IPS DF 4.7 (cell line): ENCODE results near the gene TBP.
"Not testable (repeated sequence)": the region's sequence is repeated elsewhere in the genome, so short reads cannot be mapped to it uniquely, and the experiment has no call there.

Experiments
- DNase-seq: peaks from one replicate; pipeline ENCODE4 v3.0.0-alpha.2; 2013; ENCODE audit warnings: low spot score; ENCODE audit errors: extremely low read depth

The TBP gene

DNA sequence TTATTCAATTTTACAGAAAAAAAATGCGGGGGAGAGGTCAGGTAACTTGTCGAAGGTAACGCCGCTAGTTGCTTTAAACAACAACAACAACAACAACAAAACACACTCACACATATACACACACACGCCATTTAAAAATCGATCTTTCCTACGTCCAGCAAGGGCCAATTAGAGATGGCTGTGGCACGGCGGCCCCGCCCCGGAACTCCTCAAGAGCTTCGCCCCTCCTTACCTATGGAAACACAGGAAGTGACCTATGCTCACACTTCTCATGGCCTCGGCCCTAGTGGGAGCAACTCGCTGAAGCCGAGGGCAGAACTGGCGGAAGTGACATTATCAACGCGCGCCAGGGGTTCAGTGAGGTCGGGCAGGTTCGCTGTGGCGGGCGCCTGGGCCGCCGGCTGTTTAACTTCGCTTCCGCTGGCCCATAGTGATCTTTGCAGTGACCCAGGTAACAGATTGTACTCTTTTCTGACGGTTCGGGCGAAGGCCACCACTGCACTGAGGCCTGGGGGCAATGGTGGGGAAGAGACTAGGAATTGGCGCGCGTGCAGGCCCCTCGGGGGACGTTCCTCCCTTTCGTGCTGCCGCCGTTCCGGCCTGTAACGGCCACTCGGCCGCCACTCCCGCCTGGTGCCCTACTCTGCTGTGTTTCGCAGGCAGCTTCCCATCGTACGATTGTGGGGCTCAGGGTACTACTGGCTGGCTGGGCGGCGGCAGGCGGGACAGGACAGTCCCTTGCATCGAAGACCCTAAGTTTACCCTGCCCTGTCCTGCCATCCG is at the start of gene TBP:
TBP (plus strand) TSS at position 357 of the 783 bp plus-strand sequence. CDS start 2,661 bp downstream, outside the sequence.
- DNase-seq, result peak; percentile 92

- no peak for DNase-seq
Observed at GRCh38 chr6:170504479-170504878, 49.7 kb upstream of the TBP start.

DNA sequence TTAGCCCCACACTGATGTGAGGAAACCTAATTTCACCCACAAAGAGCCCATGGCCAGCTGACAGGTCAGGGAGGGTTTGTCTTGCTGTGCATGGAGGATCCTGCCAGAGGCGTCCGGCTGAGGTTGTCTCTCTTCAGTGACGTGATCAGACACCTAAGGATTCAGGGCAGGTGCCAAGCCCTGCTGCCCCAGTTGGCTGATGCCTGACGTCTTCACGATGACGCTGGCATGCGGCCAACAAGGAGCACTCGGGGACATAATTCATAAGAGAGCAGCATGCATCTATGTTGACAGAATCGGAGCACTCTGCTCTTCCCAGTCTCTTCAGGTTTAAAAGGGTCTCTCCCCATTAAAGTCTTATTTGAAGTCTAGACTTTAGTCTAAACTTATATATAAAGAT is 48.9 kb upstream of the TBP start:
- DNase-seq, result no peak

GRCh38 chr6:170506446-170506845 is 47.7 kb upstream of the TBP start:
- no peak for DNase-seq

- not testable (repeated sequence) for DNase-seq
Observed at GRCh38 chr6:170507728-170508127, 46.4 kb upstream of the TBP start.

- DNase-seq, result not testable (repeated sequence)
Observed at GRCh38 chr6:170508275-170508674, 45.9 kb upstream of the TBP start.

GRCh38 chr6:170508892-170509722 is 45.1 kb upstream of the TBP start:
- not testable (repeated sequence) for DNase-seq

DNA sequence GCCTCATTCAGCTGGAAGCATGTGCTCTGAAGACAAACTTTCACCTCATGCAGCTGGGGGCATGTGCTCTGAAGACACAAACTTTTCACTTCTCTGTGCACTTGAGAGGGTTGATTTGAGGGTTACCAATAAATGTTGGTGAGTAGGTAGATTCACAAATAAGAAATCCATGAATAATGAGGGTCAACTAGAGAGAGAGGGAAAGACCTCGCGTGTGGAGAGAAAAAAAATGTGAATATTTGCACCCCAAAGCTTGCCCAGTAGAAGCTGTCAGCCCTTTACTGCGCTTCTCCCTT is 44.5 kb upstream of the TBP start:
- DNase-seq, result no peak

DNA sequence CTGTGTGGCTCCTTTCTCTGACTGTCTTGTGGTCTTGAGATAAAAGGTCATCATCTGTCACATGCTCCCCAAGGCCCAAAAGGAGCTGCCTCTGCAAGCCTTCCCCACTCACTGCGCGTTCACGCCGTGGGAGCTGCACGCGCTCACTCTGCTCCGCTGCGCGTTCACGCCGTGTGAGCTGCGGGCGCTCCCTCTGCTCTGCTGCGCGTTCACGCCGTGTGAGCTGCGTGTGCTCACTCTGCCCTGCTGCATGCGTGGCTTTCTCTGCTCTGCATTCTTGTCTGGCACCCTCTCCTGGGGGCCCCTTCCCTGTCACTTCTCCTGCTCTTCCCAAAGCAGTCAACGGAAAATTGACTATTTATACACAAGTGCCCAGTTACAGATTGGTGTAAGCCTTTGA is 43.5 kb upstream of the TBP start:
- DNase-seq, result no peak

DNA sequence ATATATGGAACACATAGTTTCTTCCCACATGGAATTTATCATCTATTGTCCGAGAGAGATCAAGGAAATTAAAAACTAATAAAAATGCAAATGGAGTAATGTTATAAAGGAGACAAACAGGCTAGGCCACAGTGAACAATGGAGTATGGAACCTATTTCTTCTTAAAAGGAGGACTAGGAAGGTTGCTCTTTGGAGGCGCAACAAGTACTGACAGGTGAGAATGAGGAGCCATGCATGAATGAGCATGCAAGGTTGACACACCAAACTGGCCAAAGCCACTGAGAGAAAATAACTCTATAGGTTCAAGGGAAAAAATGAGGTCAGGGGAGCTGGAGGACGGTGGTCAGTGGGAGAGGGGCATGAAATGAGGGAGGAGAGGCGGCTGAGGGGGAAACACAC is 41.9 kb upstream of the TBP start:
- DNase-seq, result no peak

- no peak for DNase-seq
Observed at GRCh38 chr6:170514908-170515307, 39.3 kb upstream of the TBP start.

GRCh38 chr6:170516783-170517616 is 37.2 kb upstream of the TBP start:
- DNase-seq, result peak; percentile 38

DNA sequence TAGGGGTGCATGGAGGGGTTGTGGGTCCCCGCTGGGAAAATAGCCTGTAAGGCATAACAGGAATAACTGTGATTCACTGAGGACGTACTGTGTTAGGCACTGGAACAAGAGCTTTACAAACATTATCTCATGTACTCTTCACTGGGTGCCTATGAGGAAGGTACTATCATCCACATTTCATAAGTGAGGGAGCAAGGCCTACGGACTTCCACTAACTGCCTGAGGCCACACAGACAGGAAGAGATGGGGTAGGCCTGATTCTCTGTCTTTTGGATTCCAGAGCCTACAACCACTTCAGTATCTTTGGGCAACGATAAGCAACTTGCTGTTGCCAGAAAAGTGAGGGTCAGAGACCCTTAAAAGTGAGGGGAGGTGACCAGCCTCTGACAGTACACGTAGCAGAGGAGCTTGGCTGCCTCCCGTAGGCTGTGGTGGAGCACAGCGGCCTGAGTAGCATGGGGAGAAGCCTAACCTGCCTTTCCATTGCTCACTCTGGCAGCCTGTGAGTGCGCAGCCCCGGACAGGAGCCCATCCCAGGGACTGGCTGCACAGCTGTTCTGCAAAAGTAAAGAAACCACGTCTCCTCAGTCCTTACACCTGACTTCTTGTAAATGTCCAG is 31.5 kb upstream of the TBP start:
- peak; percentile 22 for DNase-seq

DNA sequence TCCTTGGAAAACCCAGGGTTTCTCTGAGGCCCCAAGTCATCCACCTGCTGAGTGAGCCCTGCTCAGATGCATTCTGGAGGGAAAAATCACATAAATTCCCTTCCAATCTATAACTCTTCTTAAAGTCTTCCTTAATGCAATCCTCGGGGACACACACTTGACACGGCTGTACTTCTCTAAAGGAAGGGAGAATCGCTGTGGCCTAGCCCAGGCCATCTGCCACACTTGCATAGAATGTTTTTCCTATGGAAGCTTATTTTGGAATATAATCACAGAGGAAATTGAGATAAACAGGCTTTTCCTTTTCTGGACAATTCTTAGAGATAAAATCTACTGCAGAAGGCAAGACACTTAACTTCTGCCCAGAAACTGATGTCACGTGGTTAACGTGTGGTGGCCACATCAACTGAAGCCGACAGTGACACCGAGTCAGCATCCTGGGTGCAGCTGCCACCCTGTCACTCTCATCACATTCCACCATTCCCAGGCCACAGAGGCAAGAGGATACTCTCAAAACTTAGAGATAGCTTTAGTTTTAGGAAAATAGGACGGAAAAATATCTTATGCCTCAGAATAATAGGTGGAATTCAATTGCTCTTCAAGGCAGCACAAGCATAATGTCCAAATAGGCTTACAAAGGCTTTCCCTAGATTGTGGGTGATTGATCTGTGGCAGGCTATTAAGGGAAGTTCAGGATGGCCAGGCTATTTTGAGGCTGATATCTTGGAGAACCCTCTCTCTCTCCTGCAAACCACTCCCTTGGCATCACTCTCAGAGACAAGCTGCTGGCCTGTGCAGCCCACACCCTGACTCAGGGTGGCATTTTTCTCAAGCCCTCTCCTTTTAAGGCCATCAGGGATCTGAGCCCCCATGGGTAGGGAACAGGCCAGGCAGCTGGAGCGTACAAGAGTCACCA is 30.7 kb upstream of the TBP start:
- DNase-seq, result no peak

GRCh38 chr6:170524172-170524502 is 30.0 kb upstream of the TBP start:
- DNase-seq, result no peak

- no peak for DNase-seq
Observed at GRCh38 chr6:170525795-170526194, 28.4 kb upstream of the TBP start.

DNA sequence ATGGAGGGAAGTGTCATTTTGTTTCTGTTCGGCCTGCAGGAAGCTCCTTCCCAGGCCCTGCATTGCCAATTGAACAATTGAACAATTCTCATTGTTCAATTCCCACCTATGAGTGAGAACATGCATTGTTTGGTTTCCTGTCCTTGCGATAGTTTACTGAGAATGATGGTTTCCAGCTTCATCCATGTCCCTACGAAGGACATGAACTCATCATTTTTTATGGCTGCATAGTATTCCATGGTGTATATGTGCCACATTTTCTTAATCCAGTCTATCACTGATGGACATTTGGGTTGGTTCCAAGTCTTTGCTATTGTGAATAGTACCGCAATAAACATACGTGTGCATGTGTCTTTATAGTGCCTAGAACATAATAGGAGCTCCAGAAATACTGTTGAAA is 26.2 kb upstream of the TBP start:
- DNase-seq, result not testable (repeated sequence)

DNA sequence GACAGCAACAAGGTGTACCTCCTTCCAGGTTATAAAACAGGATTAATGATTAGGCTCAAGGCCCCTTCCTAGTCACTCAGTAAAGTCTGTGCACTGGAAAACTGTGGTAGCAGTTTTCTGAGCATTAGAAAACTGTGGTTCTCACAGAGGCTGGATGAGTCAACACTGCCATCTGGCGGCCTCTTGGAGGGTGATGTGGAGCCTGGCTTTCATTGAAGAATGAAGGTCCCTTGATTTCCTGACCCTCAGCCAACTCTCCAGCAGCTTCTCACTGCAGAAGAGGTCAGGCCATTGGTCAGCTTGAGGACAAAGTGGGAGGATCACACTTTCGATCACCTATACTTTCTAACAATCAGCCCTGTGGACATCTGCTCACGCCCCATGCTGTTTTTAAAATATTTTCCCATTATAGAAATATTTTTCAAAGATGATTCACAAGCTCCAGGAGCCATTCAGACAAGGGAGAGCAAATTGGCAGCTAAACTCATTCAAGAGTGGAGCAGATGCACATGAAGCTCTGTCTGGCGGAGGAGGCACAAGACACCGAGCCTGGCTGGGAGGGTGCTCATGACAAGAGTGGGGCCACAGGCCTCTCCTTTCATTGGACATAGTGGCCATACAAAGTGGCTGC is 24.2 kb upstream of the TBP start:
- peak; percentile 41 for DNase-seq

GRCh38 chr6:170532867-170533488 is 21.2 kb upstream of the TBP start:
- no peak for DNase-seq

GRCh38 chr6:170533792-170534191 is 20.4 kb upstream of the TBP start:
- DNase-seq, result no peak
